ENCODE measurements around the gene AKR7A2.
"Not testable (repeated sequence)": the region's sequence is repeated elsewhere in the genome, so short reads cannot be mapped to it uniquely, and the experiment has no call there.

AKR7A2 gene

GRCh38 chr1:19260211-19261138, 51.5 kb downstream of the AKR7A2 start:
- no peak for DNase-seq

- DNase-seq: no peak
Measured at GRCh38 chr1:19258353-19258752, 53.6 kb downstream of the AKR7A2 start.

- no peak for DNase-seq
Measured at GRCh38 chr1:19257178-19257914, 54.6 kb downstream of the AKR7A2 start.

GRCh38 chr1:19256301-19256700, 55.6 kb downstream of the AKR7A2 start:
- not testable (repeated sequence) for DNase-seq

DNA sequence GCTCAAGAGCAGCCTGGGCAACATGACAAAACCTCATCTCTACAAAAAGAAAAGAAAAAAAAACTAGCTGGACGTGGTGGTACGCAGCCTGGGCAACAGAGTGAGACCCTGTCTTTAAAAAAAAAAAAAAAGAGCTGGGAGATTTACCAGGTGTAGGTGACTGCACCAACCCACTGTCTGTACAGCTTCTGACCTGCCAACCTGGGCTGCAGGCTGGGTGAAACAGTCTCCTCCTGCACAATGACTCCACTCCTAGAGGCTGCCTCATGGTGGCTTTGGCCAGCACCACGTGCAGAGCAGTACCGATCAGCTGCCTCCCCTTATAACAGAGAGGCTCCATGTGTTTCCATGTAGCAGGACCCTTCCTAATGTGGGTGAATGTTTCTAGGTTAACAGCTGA, 56.7 kb downstream of the AKR7A2 start:
- no peak for DNase-seq

DNA sequence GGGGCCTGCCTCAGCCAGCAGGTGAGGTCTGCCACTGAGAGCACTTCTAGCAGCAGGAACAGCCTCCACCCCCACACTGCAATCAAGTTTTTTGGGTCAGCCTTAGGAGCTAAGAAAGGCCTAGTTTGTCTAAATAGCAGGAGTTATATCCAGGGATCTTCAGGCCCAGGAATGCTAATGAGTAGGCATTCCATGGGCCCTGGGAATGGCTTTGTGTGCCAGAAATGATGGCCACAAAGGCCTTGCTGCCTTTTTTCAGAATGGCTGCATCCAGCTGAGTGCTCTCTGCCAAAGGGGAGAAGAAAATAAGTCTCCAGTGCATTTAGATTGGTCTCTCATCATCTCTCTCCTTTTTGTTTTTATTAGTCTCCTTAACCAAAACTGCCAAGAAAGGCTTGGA, 57.5 kb downstream of the AKR7A2 start:
- no peak for DNase-seq

Data from right kidney (tissue), 1 donor.